GM19397 (cell line): ENCODE measurements around the gene LSAMP.
A peak's percentile ranks its signal among the peaks of the same experiment; 100 is the strongest.
"Not testable (repeated sequence)": the region's sequence is repeated elsewhere in the genome, so short reads cannot be mapped to it uniquely, and the experiment has no call there.

Source experiments
- ATAC-seq: cut with Tn5 transposase; IDR thresholded peaks from one replicate; pipeline ENCODE4 v1.9.1; 2021; ENCODE audit warnings: mild to moderate bottlenecking, moderate library complexity; ENCODE audit not compliant: unreplicated experiment

The LSAMP gene

GRCh38 chr3:115825046-115825445 is 620.2 kb downstream of the LSAMP start:
- no peak for ATAC-seq

- no peak for ATAC-seq
Observed at GRCh38 chr3:115823083-115823482, 622.2 kb downstream of the LSAMP start.

- no peak for ATAC-seq
Observed at GRCh38 chr3:115822579-115822978, 622.7 kb downstream of the LSAMP start.

- peak; percentile 84 for ATAC-seq
Observed at GRCh38 chr3:115819785-115820384, 625.4 kb downstream of the LSAMP start.

- no peak for ATAC-seq
Observed at GRCh38 chr3:115814778-115815380, 630.4 kb downstream of the LSAMP start.

- no peak for ATAC-seq
Observed at GRCh38 chr3:115814006-115814405, 631.3 kb downstream of the LSAMP start.

- no peak for ATAC-seq
Observed at GRCh38 chr3:115808816-115809215, 636.5 kb downstream of the LSAMP start.

- no peak for ATAC-seq
Observed at GRCh38 chr3:115808244-115808643, 637.0 kb downstream of the LSAMP start.

- no peak for ATAC-seq
Observed at GRCh38 chr3:115806501-115806900, 638.8 kb downstream of the LSAMP start.

- ATAC-seq, result no peak
Observed at GRCh38 chr3:115805520-115805919, 639.8 kb downstream of the LSAMP start.

- no peak for ATAC-seq
Observed at GRCh38 chr3:115804713-115805119, 640.6 kb downstream of the LSAMP start.

GRCh38 chr3:115804200-115804599 is 641.1 kb downstream of the LSAMP start:
- ATAC-seq, result no peak

- ATAC-seq, result no peak
Observed at GRCh38 chr3:115803661-115804060, 641.6 kb downstream of the LSAMP start.

- ATAC-seq, result no peak
Observed at GRCh38 chr3:115800489-115801075, 644.7 kb downstream of the LSAMP start.

GRCh38 chr3:115800065-115800464 is 645.2 kb downstream of the LSAMP start:
- not testable (repeated sequence) for ATAC-seq

GRCh38 chr3:115792206-115792955 is 652.9 kb downstream of the LSAMP start:
- ATAC-seq, result peak; percentile 88

- ATAC-seq, result not testable (repeated sequence)
Observed at GRCh38 chr3:115791271-115792153, 653.8 kb downstream of the LSAMP start.

- ATAC-seq, result no peak
Observed at GRCh38 chr3:115790759-115791158, 654.5 kb downstream of the LSAMP start.

GRCh38 chr3:115789481-115789880 is 655.8 kb downstream of the LSAMP start:
- ATAC-seq, result no peak

- no peak for ATAC-seq
Observed at GRCh38 chr3:115788921-115789470, 656.3 kb downstream of the LSAMP start.
